Left kidney (tissue), 2 donors: Measurements from ENCODE around the gene RELN. TPM values are rescaled to one million over a fixed set of nuclear protein-coding genes. Genes with fewer than 3 reads are reported as not detected.

Experiments
- DNase-seq: peaks from one replicate; pipeline ENCODE4 v3.0.0-alpha.2; 2013
- polyA plus RNA-seq: library from polyadenylated mRNA; unstranded; fragments of 120-200 nt; gene quantifications from one replicate; pipeline ENCODE4 v1.2.1, GENCODE V29; 2013; ENCODE audit not compliant: insufficient read length

The RELN gene
- polyA plus RNA-seq, 1 donor, result 21.8 TPM

DNA sequence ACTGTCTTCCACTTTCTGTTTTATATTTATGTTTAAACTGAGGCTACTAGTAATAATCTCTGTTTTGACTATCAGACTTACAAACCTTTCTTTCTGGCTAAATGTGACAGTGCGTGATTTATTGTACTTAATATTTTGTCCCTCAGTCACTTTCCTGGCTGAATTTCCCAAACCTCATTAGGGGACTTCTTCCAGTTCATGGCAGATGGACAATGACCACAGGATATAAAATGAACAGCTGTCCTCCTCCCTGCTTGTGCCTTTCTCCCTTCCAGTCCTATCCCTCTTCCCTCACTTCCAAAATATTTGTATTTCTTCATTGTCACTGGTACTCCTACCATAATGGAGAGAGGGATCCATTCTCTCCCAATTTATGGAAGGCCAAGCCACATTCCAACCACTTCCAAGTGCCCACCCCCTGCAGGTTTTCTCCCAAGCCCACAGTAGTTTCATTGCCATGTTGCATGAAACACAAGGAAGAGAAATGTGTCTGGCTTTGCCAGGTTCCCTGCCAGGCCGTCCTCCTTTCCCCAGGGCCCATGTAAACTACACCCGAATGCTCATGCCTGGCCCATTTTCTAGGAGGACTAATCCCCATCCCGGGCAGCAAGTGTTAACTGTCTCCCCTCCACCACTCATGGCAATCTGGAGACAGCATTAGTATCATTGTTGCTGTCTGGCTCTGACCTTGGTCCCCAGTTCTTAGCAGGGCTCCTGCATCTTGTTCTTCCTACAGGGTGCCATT is 273.9 kb downstream of the RELN start:
- no peak for DNase-seq

DNA sequence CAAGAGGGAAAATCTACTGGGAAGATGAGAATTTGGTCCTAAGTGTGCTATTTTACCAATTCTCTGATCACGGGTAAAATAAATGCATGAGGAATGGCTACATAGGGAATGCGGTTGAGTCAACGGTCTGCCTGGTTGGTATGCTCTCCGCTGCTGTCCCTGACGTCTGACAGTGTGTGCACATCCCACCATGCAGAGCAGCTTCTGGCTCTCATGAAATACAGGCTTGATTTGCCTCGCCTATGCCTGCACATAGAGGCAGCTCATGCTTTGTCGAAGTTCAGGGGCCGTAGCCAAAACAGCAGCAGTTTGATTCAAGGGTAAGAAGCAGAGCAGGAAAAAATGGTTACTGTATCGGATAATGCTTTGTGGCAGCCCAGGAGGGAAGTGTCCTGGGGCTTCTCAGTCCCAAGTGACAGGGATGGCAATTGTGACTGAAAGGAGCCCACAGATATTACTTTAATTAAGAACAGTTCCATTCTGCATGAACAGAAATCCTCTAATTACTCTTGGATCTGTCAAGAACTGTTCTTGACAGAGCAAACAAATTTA is 275.0 kb downstream of the RELN start:
- no peak for DNase-seq

DNA sequence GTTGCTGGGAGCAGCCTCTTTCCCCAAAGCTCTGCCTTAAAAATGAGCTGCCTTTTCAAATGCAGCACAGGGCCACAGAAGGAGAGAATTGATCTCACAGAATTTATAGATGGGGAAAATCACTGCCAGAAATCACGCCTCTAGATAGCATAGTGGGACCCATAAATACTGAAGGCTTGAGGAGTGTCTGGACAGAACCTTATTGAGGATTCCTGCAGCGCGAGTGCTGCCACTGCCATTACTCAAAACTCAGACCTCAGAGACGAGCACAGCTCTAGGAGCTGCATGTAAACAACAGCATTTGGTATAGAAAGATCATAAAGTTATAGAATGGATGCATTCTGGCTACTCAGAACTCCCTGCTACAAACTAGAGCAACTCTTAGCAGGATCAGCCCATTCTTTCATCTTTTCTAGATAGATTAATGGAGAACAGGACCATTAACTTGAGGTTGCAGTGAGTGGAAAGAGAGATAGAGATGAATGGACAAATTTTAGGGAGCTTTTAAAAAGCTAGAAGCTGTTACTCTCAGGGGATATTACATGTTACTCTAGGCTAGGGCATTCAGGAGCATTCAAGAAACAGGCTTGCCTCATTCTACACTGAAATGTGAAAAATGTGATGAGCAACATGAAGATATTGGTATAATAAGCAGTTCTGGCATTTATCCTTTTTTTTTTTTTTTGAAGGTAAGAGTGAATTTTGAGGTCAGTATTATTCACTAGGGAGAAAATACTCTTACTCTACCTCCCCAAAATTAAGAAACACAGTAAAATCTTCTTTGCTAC is 276.3 kb downstream of the RELN start:
- no peak for DNase-seq

GRCh38 chr7:103711413-103711812 is 278.0 kb downstream of the RELN start:
- DNase-seq, result no peak

DNA sequence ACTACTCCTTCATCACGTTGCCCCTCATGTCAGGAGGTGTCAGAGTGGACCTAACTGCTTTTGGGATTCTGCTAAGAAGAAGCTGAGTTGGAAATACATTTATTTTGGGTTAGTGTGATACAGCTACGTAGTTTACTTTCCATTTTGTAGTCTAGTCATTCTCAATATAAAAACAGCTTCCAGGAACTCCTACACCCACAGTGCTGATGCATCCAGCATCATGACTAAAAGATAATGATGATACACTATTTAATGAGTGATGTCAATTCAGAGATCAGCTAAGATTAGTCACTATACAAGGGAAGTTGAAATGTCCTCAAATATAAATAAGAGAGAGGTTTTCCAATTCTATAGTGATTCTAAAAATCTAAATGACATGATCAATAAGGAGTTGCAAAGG is 279.2 kb downstream of the RELN start:
- no peak for DNase-seq

DNA sequence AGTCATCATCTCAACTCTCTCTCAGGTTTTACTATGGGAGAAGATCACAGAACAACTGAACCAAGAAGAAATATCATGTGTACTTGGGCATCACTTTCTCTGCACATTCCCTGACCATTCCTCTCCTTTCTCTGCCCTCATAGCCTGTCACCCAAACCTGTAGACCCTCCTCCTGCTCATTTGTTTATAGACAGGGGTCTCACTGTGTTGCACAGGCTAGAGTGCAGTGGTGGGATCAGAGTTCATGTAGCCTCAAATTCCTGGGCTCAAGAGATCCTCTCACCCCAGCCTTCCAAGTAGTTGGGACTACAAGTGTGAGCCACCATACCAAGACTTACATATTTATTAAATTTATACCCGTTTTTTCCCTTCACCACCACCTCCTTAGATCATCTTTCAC is 282.7 kb downstream of the RELN start:
- no peak for DNase-seq

DNA sequence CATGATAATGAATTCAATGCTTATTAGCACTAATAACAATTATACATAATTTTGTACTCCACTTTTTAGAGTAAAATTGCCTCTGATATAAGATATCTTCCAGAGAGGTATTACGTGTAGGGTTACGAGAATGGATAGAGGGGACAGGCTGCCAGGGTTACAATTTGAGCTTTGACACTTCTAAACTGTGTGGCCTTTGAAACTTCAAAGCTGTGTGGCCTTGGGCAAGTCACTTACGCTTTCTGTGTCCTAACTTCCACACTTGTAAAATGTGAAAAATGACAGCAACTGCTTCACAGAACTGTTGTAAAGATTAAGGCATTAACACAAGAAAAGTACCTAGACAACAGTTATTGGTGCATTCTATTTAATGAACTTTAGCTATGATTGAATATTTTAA is 283.9 kb downstream of the RELN start:
- DNase-seq, result no peak

- DNase-seq, result no peak
Observed at GRCh38 chr7:103704701-103705100, 284.8 kb downstream of the RELN start.

DNA sequence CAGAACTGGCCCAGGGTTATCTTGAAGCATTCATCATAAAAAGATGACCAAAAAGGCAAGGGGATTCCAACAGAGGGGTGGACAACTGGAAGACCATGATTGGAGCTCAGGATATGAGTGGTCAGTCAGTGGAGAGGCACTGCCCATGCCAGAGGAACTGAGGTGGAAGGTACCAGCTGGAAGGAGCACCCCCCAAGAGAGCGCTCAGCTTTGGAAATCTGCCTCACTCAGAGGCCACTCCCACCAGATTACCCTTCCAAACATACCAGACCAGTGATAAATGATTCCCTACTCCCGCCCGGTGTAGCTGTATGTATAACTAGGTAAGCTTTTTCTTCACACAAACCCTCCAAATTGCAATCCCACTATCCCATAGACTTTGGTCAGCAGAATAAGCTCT is 286.5 kb downstream of the RELN start:
- no peak for DNase-seq

DNA sequence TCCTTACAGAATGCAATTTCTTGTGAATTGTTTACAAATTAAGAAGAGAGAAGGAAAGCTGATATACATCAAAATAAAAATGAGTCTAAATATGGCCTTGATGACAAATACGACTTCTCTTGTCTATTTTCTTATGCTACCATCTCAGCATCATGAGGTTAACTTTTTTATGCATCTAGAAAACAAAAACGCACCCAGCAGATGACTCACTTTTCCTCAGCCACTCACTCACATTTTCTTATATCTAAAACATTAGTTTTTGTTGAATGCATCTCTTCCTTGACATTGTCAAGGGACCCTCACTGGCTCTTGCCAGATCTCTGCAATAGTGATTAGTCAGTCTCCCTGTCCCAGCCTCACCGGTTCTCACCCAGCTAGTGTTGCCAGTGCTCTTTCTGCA is 287.0 kb downstream of the RELN start:
- no peak for DNase-seq

GRCh38 chr7:103699032-103699431 is 290.4 kb downstream of the RELN start:
- DNase-seq, result no peak

DNA sequence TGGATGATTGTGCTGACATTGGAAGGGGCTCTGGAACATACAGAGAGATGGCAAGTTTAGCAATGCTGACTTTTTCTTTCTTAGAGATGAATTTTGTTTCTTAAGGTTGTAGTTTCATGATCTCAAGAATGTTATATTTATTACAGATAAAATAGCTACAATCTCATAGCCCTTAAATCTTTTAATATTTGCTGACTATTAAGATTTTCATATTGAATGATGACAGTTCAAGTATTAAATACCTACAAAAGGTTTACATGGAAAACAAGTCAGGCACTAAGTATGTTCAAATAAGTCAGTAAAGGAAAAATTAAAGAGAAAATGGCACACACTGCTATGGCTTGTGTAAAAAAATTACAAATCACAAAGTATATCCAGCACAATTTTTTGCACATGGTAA is 291.4 kb downstream of the RELN start:
- no peak for DNase-seq

GRCh38 chr7:103695521-103695920 is 293.9 kb downstream of the RELN start:
- no peak for DNase-seq

- DNase-seq, result no peak
Observed at GRCh38 chr7:103694304-103694703, 295.2 kb downstream of the RELN start.

GRCh38 chr7:103691291-103691690 is 298.2 kb downstream of the RELN start:
- DNase-seq, result no peak

DNA sequence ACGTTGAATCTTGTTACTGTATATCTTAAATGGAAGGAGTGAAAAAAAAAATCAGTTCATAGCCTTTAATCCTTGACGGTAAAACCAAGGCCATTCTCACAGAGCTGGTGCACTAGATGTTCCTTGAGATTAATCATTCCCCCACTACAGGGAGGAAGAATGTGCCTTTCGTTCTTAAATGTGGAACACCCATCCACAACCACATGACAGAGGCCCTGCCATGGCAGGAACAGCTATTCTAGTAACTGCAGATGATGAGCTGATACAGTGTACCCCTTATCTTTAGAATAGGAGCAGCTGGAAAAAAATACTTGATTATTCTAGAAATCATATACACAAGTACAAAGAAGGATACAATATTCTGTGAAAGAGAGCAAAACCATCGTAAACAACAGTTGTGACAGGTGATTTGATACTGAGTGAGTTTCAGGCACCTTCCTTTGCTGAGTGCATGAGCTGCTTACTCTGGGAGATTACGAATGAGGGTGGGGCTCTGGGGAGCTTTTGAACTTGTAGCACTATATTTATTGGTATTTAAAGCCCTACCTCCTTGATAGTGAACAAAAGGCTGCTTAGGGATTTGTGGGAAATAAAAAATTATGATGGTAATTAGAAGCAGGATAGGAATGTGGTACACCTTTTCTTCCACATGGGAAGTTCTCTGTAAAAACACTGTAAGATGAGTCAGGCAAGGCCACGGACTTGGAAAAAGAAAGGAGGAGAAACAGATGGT is 299.1 kb downstream of the RELN start:
- DNase-seq, result no peak

DNA sequence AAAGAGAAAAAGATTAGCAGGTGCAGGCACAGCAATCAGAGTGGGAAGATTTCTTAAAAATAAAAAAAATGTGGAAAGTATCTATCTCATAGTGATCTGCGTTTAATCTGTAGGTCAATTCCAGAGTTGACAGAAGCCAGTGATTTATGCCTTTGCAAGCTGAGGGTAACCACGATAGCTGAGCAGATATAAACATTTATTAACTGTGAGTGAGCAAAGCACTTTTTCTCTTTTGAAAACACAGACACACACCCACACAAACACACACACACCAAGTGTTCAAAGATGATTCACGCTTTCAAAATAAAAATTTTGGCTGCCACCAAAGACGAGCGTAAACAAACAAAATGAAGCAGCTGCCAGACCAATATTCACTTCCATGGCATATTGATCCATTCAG is 300.2 kb downstream of the RELN start:
- DNase-seq, result no peak

GRCh38 chr7:103687951-103688350 is 301.5 kb downstream of the RELN start:
- no peak for DNase-seq

- no peak for DNase-seq
Observed at GRCh38 chr7:103687272-103687671, 302.2 kb downstream of the RELN start.

- no peak for DNase-seq
Observed at GRCh38 chr7:103686763-103687162, 302.7 kb downstream of the RELN start.

- DNase-seq, result no peak
Observed at GRCh38 chr7:103686064-103686463, 303.4 kb downstream of the RELN start.

- DNase-seq, result no peak
Observed at GRCh38 chr7:103685646-103686045, 303.8 kb downstream of the RELN start.

DNA sequence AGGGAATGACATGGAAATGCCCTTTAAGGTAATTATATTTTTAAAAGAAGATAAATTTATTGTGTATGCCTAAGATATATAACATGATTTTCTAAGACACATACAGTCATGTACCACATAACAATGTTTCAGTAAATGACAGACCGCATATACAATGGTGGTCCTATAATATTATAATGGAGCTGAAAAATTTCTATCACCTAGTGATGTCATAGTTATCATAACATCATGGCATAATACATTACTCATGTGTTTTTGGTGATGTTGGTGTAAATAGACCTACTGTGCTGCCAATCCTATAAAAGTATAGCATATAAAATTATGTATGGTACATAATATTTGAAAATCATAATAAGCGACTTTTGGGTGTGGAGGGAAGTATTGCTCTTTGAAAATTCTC is 306.1 kb downstream of the RELN start:
- DNase-seq, result no peak
